Vagina (tissue), 2 donors: ENCODE measurements around the gene FSHB.

Experiments
- POLR2A ChIP-seq, 2 donors: fragments of 450-650 bp; IDR thresholded peaks; one replicate each; pipeline ENCODE4 v1.6.1; 2017; ENCODE audit warnings: antibody characterized with exemption in 2 of 2, mild to moderate bottlenecking in 2 of 2, moderate library complexity in 2 of 2
- POLR2AphosphoS5 ChIP-seq, 2 donors: sonication (generic); formaldehyde crosslinking; IDR thresholded peaks; one replicate each; pipeline ENCODE4 v1.9.0; 2017; ENCODE audit warnings: antibody characterized with exemption in 2 of 2, mild to moderate bottlenecking in 2 of 2, low read depth in 1 of 2; ENCODE audit not compliant: insufficient read depth in 1 of 2
- TF ChIP-seq, protein P1 (sequence below), 3 experiments: fragments of 450-650 bp in 2 of 3; fragments of 200-600 bp in 1 of 3; sonication (generic) in 1 of 3; IDR thresholded peaks; one replicate each; pipeline ENCODE4 v1.5.1; 2017 to 2019; ENCODE audit warnings: antibody characterized with exemption in 3 of 3, mild to moderate bottlenecking in 2 of 3, moderate library complexity in 2 of 3

DNA sequence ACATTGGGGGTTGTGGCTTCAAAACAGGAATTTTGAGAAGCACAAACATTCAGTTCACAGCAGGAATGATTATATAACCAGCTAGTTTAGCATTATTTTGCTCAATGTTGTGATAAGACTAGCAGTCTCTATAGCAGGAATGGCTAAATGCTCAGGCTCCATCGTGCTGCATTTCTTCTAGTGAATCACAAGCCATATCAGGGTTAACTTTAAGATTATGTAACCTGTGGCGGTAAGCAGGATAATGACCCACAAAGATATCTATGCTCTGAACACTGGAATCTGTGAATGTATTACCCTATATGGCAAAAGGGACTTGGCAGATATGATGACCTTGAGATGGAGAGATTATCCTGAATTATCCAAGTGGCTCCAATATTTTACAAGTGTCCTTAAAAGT is 14.8 kb downstream of the FSHB start:
- TF ChIP-seq POLR2A (IDR thresholded peaks at IDR 0.05) (no peak), POLR2AphosphoS5 (IDR thresholded peaks at IDR 0.05; ENCODE audit: insufficient read depth in 1 of 2, low read depth in 1 of 2) (no peak)
- TF ChIP-seq, protein P1, sequence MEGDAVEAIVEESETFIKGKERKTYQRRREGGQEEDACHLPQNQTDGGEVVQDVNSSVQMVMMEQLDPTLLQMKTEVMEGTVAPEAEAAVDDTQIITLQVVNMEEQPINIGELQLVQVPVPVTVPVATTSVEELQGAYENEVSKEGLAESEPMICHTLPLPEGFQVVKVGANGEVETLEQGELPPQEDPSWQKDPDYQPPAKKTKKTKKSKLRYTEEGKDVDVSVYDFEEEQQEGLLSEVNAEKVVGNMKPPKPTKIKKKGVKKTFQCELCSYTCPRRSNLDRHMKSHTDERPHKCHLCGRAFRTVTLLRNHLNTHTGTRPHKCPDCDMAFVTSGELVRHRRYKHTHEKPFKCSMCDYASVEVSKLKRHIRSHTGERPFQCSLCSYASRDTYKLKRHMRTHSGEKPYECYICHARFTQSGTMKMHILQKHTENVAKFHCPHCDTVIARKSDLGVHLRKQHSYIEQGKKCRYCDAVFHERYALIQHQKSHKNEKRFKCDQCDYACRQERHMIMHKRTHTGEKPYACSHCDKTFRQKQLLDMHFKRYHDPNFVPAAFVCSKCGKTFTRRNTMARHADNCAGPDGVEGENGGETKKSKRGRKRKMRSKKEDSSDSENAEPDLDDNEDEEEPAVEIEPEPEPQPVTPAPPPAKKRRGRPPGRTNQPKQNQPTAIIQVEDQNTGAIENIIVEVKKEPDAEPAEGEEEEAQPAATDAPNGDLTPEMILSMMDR (IDR thresholded peaks at IDR 0.05): no peak
